ENCODE data around the gene GRAP.

The GRAP gene

DNA sequence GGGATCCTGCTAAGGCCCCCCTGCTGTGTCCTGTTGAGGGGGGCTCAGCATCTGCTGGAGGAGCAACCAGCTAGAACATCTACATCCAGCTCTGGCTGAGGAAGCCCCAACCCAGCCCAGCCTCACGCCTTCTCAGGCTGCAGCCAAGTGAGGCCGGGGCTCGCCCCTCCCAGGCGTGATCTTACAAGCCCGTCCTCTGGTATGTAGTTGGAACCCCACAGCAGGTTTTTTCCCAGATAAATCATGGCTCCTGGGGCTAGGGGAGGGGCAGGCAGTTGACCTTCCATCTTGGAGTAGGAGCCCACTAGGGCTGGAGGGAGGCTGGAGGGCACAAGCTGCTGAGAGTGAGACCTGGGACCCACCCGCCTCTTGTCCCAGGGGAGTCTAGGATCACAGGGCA is 46.8 kb downstream of the GRAP start:
- no peak overlapping the region for H3K4me3 ChIP-seq (ENCODE audit: control insufficient read depth, low read depth, low read length)
- no peak for DNase-seq (ENCODE audit: low read depth)
- TF ChIP-seq, protein P1, sequence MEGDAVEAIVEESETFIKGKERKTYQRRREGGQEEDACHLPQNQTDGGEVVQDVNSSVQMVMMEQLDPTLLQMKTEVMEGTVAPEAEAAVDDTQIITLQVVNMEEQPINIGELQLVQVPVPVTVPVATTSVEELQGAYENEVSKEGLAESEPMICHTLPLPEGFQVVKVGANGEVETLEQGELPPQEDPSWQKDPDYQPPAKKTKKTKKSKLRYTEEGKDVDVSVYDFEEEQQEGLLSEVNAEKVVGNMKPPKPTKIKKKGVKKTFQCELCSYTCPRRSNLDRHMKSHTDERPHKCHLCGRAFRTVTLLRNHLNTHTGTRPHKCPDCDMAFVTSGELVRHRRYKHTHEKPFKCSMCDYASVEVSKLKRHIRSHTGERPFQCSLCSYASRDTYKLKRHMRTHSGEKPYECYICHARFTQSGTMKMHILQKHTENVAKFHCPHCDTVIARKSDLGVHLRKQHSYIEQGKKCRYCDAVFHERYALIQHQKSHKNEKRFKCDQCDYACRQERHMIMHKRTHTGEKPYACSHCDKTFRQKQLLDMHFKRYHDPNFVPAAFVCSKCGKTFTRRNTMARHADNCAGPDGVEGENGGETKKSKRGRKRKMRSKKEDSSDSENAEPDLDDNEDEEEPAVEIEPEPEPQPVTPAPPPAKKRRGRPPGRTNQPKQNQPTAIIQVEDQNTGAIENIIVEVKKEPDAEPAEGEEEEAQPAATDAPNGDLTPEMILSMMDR (IDR thresholded peaks at IDR 0.05; ENCODE audit: control insufficient read depth, insufficient read depth, low read depth, low read length, missing control alignments) = no peak

DNA sequence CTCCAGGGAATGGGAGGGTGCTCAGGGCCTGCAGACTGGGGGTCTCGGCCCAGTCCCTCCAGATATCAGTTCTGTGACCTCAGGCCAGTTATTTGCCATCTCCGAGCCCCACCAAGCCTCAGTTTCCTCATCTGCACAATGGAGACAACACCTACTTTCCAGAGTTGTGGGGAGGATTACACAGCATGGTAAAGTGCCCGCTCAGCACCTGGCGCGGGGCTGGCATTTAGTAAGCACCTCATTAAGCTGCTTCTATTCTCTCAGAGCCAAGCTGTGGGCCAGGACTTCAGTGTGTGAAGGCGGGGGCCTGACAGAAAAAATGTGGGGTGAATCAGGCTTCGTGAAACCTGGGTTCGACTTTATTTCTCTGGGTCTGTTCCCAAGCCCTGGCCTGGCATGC is 47.4 kb downstream of the GRAP start:
- H3K4me3 ChIP-seq (ENCODE audit: control insufficient read depth, low read depth, low read length) = no peak overlapping the region
- DNase-seq (ENCODE audit: low read depth) = no peak
- TF ChIP-seq, protein P1 (IDR thresholded peaks at IDR 0.05; ENCODE audit: control insufficient read depth, insufficient read depth, low read depth, low read length, missing control alignments) = no peak

DNA sequence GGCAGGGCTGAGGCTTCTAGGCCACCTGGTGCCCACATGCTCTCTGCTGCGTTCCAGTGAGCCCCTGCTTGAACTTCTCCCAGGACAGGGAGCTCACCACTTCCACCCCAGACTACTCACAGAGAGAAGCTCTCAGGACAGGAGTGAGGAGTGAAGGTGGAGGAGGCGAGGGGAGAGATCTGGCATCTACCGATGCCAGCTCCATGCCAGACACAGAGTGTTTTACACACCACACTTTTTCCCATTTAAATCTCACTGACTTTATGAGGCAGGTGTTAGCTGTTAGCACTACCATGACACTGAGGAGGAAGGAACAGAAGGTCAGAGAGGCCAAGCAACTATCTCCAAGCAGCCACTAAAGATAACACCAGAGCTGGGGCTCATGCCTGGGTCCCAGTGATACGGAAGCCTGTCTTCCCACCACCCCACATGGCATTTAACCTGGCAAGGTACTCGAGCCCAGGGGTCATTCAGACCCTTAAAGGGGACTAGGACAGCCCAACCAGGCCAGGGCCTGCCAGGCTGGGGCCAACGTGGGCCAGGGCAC is 49.0 kb downstream of the GRAP start:
- DNase-seq (ENCODE audit: low read depth) = no peak
- no peak overlapping the region for H3K4me3 ChIP-seq (ENCODE audit: control insufficient read depth, low read depth, low read length)
- TF ChIP-seq, protein P1 (IDR thresholded peaks at IDR 0.05; ENCODE audit: control insufficient read depth, insufficient read depth, low read depth, low read length, missing control alignments) = no peak

DNA sequence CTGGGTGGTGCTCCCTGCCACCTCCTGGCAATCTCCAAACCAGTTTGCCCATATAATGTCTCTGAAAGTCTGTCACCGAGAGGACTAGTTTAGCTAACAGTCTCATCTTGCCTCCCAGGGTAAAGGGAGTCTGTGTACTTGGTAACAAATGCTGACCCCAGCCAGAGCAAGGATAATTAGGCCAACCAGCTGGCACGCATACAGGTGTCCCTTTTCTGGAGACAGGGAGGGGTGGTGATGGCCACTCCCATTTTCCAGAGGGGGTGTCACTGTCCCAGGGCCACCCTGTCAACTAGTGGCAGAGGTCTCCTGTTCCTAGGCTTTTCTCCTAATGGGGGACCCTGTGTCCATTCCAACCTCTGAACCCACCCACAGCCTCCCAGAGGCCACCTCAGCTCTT is 50.3 kb downstream of the GRAP start:
- no peak for DNase-seq (ENCODE audit: low read depth)
- TF ChIP-seq, protein P1 (IDR thresholded peaks at IDR 0.05; ENCODE audit: control insufficient read depth, insufficient read depth, low read depth, low read length, missing control alignments) = no peak
- no peak overlapping the region for H3K4me3 ChIP-seq (ENCODE audit: control insufficient read depth, low read depth, low read length)

DNA sequence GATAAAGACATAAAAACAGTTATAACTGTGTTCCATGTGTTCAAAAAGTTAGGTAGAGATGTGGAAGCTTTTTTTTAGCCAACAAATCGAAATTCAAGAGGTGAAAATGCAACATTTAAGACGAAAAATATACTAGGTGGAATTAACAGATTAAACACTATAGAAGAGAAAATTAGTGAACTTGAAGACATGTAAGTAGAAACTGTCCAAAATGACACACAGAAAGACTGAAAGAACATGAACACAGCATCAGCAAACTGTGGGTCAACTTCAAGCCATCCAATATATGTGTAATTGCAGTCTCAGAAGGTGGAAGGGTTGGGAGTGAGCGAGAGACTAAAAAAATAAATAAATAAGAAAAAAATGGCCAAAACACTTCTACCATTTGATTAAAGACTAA is 51.5 kb downstream of the GRAP start:
- DNase-seq (ENCODE audit: low read depth) = no peak
- H3K4me3 ChIP-seq (ENCODE audit: control insufficient read depth, low read depth, low read length) = no peak overlapping the region
- TF ChIP-seq, protein P1 (IDR thresholded peaks at IDR 0.05; ENCODE audit: control insufficient read depth, insufficient read depth, low read depth, low read length, missing control alignments) = no peak

DNA sequence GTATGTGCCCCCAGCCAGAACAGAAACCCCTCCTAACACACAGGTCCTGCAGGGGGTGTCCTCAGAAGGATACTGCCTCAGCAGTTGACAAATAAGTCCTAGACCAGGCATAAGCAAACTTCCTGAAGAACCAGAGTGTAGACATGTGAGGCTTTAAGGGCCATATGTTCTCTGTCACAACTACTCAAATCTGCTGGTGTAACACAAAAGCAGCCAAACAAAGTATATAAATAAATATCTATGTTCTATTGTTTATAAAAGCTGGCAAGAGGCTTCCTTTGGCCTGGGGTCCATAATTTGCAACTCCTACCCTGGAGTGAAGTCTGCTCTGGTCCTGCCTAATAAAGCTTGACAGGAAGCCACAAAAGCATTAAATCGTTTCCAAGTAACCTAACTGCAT is 52.1 kb downstream of the GRAP start:
- no peak overlapping the region for H3K4me3 ChIP-seq (ENCODE audit: control insufficient read depth, low read depth, low read length)
- DNase-seq (ENCODE audit: low read depth) = no peak
- TF ChIP-seq, protein P1 (IDR thresholded peaks at IDR 0.05; ENCODE audit: control insufficient read depth, insufficient read depth, low read depth, low read length, missing control alignments) = no peak
